Measurements from ENCODE around the gene FLYWCH2.

The FLYWCH2 gene

DNA sequence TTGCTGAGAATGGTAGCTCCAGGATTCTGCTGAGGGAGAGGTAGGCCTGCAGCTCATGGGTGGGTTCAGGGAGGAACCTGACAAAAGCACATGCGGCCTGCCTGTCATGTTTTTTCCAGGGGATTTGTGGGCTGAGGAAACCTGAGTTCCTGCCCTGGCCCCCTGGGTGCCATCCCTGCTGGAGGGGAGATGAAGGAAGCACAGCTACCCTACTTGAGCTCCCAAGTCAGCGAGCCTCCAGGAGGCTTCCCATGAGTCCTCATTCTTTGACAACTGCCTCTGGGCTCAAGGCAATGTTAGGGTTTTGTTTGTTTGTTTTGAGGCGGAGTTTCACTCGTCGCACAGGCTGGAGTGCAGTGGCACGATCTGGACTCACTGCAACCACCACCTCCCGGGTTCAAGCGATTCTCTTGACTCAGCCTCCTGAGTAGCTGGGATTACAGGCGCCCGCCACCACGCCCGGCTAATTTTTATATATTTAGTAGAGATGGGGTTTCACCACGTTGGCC is 16.6 kb downstream of the FLYWCH2 start:
- Mint-ChIP-seq H3K36me3 (ENCODE audit: low read depth) (no peaks in the 10 kb centered on the region), H3K9me3 (no peaks in the 10 kb centered on the region), H3K4me1 (peaks cover 24% of the 10 kb centered on the region), H3K27me3 (ENCODE audit: low read depth, poor library complexity) (peaks cover 13% of the 10 kb centered on the region), H3K27ac (no peak overlapping the region), H3K4me3 (no peak overlapping the region)
- no peak for DNase-seq
- TF ChIP-seq, protein P1, sequence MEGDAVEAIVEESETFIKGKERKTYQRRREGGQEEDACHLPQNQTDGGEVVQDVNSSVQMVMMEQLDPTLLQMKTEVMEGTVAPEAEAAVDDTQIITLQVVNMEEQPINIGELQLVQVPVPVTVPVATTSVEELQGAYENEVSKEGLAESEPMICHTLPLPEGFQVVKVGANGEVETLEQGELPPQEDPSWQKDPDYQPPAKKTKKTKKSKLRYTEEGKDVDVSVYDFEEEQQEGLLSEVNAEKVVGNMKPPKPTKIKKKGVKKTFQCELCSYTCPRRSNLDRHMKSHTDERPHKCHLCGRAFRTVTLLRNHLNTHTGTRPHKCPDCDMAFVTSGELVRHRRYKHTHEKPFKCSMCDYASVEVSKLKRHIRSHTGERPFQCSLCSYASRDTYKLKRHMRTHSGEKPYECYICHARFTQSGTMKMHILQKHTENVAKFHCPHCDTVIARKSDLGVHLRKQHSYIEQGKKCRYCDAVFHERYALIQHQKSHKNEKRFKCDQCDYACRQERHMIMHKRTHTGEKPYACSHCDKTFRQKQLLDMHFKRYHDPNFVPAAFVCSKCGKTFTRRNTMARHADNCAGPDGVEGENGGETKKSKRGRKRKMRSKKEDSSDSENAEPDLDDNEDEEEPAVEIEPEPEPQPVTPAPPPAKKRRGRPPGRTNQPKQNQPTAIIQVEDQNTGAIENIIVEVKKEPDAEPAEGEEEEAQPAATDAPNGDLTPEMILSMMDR (IDR thresholded peaks at IDR 0.05) = no peak

DNA sequence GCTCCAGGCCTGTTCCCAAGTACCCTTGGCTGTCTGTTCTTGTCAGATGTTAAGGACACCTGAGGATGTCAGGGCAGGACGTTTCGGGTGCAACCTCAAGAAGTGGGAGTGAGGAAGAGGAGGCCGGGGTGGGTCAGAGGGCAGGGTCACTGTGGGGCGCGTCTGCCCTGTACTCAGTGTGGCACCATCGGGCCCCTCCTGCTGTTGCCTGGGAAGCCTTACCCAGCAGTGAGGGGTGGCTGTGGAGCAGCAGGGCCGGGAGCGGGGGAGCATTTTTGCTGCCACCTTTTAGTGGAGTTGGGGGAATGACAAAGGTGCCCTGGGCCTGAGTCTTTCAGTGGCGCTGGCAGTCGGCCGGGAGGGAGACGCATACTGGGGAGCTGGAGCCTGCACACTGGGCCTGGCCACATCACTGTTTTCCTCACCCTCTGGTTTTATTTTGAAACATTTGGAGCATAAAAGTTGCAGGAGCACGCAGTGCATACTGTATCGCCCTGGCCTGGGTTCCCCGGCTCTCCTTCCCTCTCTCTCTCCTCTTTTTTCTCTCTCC is 17.6 kb downstream of the FLYWCH2 start:
- no peaks in the 10 kb centered on the region for H3K36me3 Mint-ChIP-seq (ENCODE audit: low read depth)
- H3K4me3 Mint-ChIP-seq = no peak overlapping the region
- no peak for DNase-seq
- no peak overlapping the region for H3K27ac Mint-ChIP-seq
- peaks cover 8% of the 10 kb centered on the region for H3K27me3 Mint-ChIP-seq (ENCODE audit: low read depth, poor library complexity)
- H3K4me1 Mint-ChIP-seq = peaks cover 22% of the 10 kb centered on the region
- H3K9me3 Mint-ChIP-seq = peaks cover under 1% of the 10 kb centered on the region
- TF ChIP-seq, protein P1 (IDR thresholded peaks at IDR 0.05) = no peak

DNA sequence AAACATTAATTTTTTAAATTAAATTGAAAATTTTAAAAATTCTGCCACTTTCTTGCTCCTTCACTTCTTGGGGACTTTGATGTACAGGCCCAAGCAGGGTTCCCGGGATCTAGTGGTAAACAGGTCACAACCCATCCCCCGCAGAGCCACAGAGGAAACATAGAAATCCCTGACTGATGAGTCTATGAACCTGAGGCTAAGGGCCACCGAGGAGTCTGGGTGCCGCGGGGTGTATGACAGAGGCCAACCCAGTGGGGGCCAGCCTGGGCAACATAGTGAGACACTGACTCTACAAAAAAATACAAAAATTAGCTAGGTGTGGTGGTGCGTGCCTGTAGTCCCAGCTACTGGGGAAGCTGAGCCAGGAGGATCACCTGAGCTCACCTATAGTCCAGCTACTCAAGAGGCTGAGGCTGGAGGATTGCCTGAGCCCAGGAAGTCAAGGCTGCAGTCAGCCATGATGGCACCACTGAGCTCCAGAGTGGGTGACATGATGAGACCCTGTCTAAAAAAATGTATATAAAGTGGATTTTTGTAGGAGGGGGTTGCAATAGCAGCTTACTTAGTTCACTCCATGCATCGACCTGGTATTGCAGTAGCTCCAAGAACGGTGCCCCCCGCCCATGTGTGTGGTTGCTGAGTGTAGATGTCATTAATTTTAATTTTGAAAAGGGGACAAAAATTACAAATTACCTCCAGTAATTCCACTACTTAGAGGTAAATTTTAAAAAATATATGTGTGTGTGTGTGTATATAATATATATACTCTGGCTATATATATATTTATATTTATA is 19.5 kb downstream of the FLYWCH2 start:
- Mint-ChIP-seq H3K4me3 (no peak overlapping the region), H3K9me3 (peaks cover 19% of the 10 kb centered on the region), H3K27ac (no peak overlapping the region), H3K36me3 (ENCODE audit: low read depth) (no peaks in the 10 kb centered on the region), H3K27me3 (ENCODE audit: low read depth, poor library complexity) (peaks cover 15% of the 10 kb centered on the region), H3K4me1 (peaks cover 28% of the 10 kb centered on the region)
- TF ChIP-seq, protein P1 (IDR thresholded peaks at IDR 0.05) = no peak
- DNase-seq = no peak

- Mint-ChIP-seq H3K9me3 (peaks cover 21% of the 10 kb centered on the region), H3K4me1 (peaks cover 20% of the 10 kb centered on the region), H3K4me3 (peak overlapping the region; percentile 98), H3K27me3 (ENCODE audit: low read depth, poor library complexity) (peaks cover 25% of the 10 kb centered on the region), H3K27ac (peak overlapping the region; percentile 92), H3K36me3 (ENCODE audit: low read depth) (no peaks in the 10 kb centered on the region)
- DNase-seq = peak; percentile 85
- TF ChIP-seq, protein P1 (IDR thresholded peaks at IDR 0.05) = peak; percentile 89
Observed at GRCh38 chr16:2904100-2904921, 21.3 kb downstream of the FLYWCH2 start.

GRCh38 chr16:2904922-2905240 is 21.9 kb downstream of the FLYWCH2 start:
- peaks cover 17% of the 10 kb centered on the region for H3K4me1 Mint-ChIP-seq
- peaks cover 21% of the 10 kb centered on the region for H3K9me3 Mint-ChIP-seq
- TF ChIP-seq, protein P1 (IDR thresholded peaks at IDR 0.05) = no peak
- no peak for DNase-seq
- H3K27me3 Mint-ChIP-seq (ENCODE audit: low read depth, poor library complexity) = peaks cover 28% of the 10 kb centered on the region
- peak overlapping the region; percentile 98 for H3K4me3 Mint-ChIP-seq
- peak overlapping the region; percentile 92 for H3K27ac Mint-ChIP-seq
- H3K36me3 Mint-ChIP-seq (ENCODE audit: low read depth) = no peaks in the 10 kb centered on the region
